GM21528 (cell line): ENCODE measurements around the gene RAB7A.
"Not testable (repeated sequence)": the region's sequence is repeated elsewhere in the genome, so short reads cannot be mapped to it uniquely, and the experiment has no call there.

ENCODE experiments used
- ATAC-seq: cut with Tn5 transposase; IDR thresholded peaks from one replicate; pipeline ENCODE4 v1.9.1; 2021; ENCODE audit warnings: mild to moderate bottlenecking, moderate library complexity; ENCODE audit not compliant: unreplicated experiment, low FRiP score

The RAB7A gene

GRCh38 chr3:128709506-128710210, 16.3 kb upstream of the RAB7A start:
- no peak for ATAC-seq

- no peak for ATAC-seq
Observed at GRCh38 chr3:128710816-128711433, 15.1 kb upstream of the RAB7A start.

- no peak for ATAC-seq
Observed at GRCh38 chr3:128712848-128713247, 13.1 kb upstream of the RAB7A start.

- no peak for ATAC-seq
Observed at GRCh38 chr3:128714887-128715491, 11.0 kb upstream of the RAB7A start.

- not testable (repeated sequence) for ATAC-seq
Observed at GRCh38 chr3:128718892-128719291, 7.1 kb upstream of the RAB7A start.

GRCh38 chr3:128720891-128721290, 5.1 kb upstream of the RAB7A start:
- no peak for ATAC-seq

GRCh38 chr3:128723477-128723876, 2.5 kb upstream of the RAB7A start:
- ATAC-seq: no peak

- ATAC-seq: peak; percentile 18
Observed at GRCh38 chr3:128725547-128726022, 398 bp upstream of the RAB7A start.

GRCh38 chr3:128727059-128727458, 1.1 kb downstream of the RAB7A start:
- ATAC-seq: no peak

GRCh38 chr3:128727485-128727884, 1.5 kb downstream of the RAB7A start:
- no peak for ATAC-seq

- ATAC-seq: no peak
Observed at GRCh38 chr3:128727996-128728395, 2.0 kb downstream of the RAB7A start.

- ATAC-seq: not testable (repeated sequence)
Observed at GRCh38 chr3:128728521-128728920, 2.5 kb downstream of the RAB7A start.

GRCh38 chr3:128730471-128730870, 4.5 kb downstream of the RAB7A start:
- ATAC-seq: no peak

GRCh38 chr3:128734523-128735189, 8.7 kb downstream of the RAB7A start:
- ATAC-seq: no peak

- no peak for ATAC-seq
Observed at GRCh38 chr3:128735287-128735686, 9.3 kb downstream of the RAB7A start.

GRCh38 chr3:128735884-128736283, 9.9 kb downstream of the RAB7A start:
- ATAC-seq: no peak

- no peak for ATAC-seq
Observed at GRCh38 chr3:128736601-128737000, 10.6 kb downstream of the RAB7A start.

- ATAC-seq: no peak
Observed at GRCh38 chr3:128740621-128741020, 14.6 kb downstream of the RAB7A start.

GRCh38 chr3:128742821-128743594, 17.0 kb downstream of the RAB7A start:
- no peak for ATAC-seq

GRCh38 chr3:128745742-128746141, 19.8 kb downstream of the RAB7A start:
- ATAC-seq: no peak
